KBM-7 (cell line): ENCODE results near the gene SLC37A1.
A peak's percentile ranks its signal among the peaks of the same experiment; 100 is the strongest.

Experiments
- DNase-seq: peaks from one replicate; pipeline ENCODE4 v3.0.0-alpha.2; 2015
- in situ Hi-C: fragments of 300-500 bp; cut with MboI; formaldehyde crosslinking; loops from 2 replicates; pipeline ENCODE4 v1.14.3; 2020; ENCODE audit warnings: low sequenced_read_pairs, low pct_unique_long_range_greater_than_20kb, mixed read lengths

SLC37A1 gene

GRCh38 chr21:42499444-42500112 is 14.1 kb upstream of the SLC37A1 start:
- no peak for DNase-seq
- in situ Hi-C loops, result no loop called here

GRCh38 chr21:42500225-42500624 is 13.4 kb upstream of the SLC37A1 start:
- DNase-seq, result no peak
- in situ Hi-C loops, result no loop called here

DNA sequence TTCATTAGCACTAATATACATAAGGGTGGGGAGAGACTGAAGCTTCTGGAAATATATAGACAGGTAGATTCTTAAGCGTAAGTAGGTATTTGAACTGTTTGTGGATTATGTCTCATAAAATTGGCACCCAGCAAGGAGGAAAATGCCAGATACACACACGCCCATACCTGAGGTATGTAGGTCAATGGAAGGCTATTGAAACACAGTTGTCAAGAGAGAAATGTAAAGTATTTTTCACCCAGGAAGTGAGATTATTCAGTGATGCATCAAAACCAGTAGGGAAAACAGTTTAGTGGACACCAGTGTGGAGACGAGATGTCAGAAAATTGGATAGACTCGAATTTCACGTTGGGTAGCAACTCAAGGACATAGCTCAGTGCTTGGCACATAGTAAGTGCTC is 12.9 kb upstream of the SLC37A1 start:
- DNase-seq, result no peak
- in situ Hi-C loops, result no loop called here

- peak; percentile 51 for DNase-seq
- in situ Hi-C loops, result no loop called here
Observed at GRCh38 chr21:42503711-42504110, 9.9 kb upstream of the SLC37A1 start.

- peak; percentile 9 for DNase-seq
- in situ Hi-C loops, result no loop called here
Observed at GRCh38 chr21:42505090-42505726, 8.4 kb upstream of the SLC37A1 start.

- DNase-seq, result no peak
- in situ Hi-C loops, result no loop called here
Observed at GRCh38 chr21:42507418-42507817, 6.2 kb upstream of the SLC37A1 start.

DNA sequence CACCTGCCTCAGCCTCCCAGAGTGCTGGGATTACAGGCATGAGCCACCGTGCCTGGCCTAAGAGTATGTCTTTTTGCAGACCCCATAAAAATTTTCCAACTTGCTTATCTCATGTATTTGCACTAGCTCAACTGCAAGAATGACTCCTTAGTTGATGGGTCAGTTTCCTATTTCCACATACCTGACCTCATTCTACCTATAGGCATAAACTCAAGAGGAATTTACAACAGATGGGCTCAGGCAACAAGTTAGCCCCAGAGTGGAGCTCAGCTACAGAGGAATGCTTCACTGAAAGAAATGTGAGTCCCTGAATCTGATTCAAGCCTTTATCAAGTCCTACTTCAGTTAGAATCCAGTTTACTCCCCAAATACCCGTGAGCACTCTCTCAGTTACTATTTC is 5.3 kb upstream of the SLC37A1 start:
- in situ Hi-C loops, result no loop called here

DNA sequence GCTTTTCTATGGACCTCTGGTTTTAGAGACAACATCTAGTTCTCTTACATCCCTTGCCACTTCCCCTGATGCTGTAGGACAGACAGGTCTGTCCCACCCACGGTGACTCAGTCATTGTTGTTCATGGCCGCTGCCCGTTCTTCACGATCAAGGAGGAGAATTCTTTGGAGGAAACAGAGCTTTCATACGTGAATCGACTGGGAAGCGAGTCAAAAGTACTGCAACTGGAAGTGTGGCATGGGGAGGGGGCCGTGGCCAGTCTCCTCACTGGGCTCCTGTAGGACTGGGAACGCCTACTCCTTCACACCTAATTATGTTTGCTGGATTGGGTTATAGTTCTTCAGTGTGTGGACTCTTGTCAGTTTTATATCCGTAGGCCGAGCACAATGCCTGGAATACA is 4.4 kb upstream of the SLC37A1 start:
- no peak for DNase-seq
- in situ Hi-C loops, result no loop called here

More for the DNA sequence above, 5.3 kb upstream of the SLC37A1 start:
- no peak for DNase-seq

DNA sequence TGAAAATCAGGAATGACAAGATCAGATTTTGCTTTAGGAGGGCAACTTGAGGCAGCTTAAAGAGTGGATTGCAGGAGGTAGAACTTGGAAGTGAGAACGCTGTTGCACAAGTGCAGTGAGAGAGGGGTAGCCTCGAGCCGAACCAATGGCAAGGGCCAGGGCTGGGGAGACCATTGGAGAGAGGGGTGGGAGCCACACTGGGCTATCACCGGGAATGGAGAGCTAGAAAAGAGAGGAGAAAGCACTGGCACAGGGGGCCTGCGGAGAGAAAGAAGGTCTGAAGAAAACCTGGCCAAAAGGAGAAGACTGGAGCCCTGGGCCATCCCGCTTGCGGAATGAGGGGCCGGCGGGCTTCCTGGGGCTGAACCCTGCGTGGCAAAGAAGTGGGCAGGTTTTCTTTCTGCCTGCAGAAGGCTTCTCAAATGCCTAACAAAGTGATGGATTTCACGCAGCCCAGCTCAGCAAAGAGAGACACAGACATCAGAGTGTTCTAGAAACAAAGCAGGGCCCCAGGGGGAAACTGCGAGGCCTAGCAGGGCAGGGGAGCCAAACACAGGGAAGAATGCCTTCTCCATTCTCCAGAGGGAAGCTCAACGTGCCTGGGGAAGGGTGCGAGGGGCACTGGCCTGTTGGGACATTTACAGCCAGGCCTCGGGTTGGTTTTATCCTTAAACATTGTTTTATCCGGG is 1.2 kb upstream of the SLC37A1 start:
- in situ Hi-C loops, result no loop called here
- DNase-seq, result no peak

DNA sequence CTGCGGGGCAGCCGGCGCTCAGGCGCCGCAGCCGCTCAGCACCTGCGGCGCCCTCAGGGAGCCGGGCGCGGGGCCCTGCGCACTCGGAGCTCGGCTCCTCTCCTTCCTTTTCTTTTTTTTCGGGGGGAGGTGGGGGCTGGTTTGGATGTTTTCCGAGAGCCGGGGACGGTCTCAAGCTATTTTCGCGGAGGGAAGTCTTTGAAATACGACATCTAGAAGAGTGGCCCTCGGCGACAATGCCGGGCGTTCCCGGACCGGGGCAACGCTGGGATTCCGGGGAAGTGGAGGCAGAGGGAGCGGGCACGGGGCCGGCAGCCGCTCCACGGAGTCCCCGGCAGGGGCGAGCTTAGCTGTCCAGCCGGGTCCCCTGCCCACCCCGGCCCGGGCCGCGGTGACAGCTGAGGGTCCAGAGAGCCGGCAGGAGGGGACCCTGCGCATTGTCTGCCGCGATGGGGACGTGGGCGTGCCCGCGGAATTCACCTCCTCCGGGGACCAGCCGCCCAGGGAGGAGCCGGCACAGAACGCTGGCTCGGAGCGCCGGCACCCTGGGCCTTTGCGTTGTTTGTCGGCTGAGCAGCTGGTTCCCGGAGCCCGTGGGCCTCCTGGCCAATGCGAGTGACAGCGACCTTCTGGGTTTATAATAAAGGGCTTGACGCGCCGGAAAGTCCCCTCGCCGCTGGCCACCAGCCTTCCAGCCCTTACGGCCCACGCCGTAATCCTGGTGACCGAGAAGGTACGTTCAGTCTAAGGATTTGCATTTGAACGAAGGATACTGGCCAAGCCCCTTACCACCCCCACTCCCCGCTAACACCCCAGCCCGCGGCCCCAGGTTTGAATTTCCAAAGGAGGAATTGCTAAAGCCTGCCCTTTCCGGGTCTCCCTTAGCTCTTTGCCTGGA is 582 bp downstream of the SLC37A1 start:
- in situ Hi-C loops, result no loop called here

GRCh38 chr21:42514883-42515228 is 1.2 kb downstream of the SLC37A1 start:
- in situ Hi-C loops, result no loop called here
- DNase-seq, result no peak

More for the DNA sequence above, 582 bp downstream of the SLC37A1 start:
- peak; percentile 34 for DNase-seq

GRCh38 chr21:42515708-42516502 is 2.3 kb downstream of the SLC37A1 start:
- no peak for DNase-seq
- in situ Hi-C loops, result no loop called here

- DNase-seq, result no peak
- in situ Hi-C loops, result no loop called here
Observed at GRCh38 chr21:42518215-42518614, 4.6 kb downstream of the SLC37A1 start.

DNA sequence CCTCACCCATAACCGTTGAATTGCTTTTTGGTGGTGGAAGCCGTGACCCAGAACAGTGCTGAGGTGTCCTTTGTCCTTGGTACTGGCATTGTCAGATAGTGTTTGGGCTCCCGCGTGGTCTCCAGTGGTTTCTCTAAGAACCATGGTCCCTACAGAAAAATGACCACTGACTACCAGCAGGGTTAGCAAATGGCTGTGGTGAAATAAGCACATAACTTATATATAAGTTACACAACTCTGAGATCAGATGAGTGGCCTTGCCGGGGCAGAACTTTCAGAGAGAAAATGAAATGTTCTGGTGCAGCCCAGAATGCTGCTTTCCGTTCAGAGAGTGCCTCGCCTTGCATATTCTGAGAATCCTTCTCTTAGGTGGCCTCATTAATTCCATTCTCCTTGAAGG is 5.0 kb downstream of the SLC37A1 start:
- in situ Hi-C loops, result no loop called here
- DNase-seq, result no peak

- in situ Hi-C loops, result no loop called here
- DNase-seq, result no peak
Observed at GRCh38 chr21:42520628-42521253, 7.1 kb downstream of the SLC37A1 start.

DNA sequence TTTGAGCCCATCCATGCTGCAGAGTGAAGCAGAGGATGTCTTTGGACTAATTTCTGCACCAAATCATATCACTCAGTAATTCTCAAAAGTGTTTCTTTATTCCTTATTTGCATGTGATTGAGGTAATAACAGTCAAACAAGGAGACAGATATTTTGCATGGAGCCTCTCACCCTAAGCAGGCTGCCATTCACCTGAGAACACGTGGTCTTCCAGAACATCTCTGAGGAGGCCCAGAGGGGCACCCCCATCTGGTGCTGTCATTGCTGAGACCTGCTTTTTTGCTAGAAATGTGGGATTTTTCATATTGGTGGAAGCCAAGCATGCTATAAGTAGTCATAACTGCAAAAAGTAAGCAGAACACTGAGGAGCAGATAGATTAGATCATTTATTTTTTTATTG is 7.7 kb downstream of the SLC37A1 start:
- in situ Hi-C loops, result no loop called here

DNA sequence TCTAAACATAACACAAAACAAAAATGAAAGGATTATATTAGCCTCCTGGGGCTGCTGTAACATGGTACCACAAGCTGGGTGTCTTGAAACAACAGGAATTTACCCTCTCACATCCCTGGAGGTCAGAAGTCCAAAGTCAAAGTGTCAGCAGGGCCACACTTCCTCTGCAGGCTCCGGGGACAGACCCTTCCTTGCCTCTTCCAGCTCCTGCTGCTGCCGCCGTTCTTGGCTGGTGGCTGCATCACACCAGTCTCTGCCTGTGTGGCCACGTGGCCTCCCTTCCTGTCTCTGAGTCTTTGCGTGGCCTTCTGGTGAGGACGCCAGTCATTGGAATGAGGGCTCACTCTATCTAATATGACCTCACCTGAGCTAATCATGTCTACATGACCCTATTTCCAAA is 8.2 kb downstream of the SLC37A1 start:
- DNase-seq, result no peak
- in situ Hi-C loops, result no loop called here

More for the DNA sequence above, 7.7 kb downstream of the SLC37A1 start:
- DNase-seq, result no peak

GRCh38 chr21:42522271-42522670 is 8.6 kb downstream of the SLC37A1 start:
- no peak for DNase-seq
- in situ Hi-C loops, result no loop called here
